Tibial artery (tissue), 4 donors: ENCODE measurements around the gene ATAD5.
"Not testable (repeated sequence)": the region's sequence is repeated elsewhere in the genome, so short reads cannot be mapped to it uniquely, and the experiment has no call there.

Experiments used
- DNase-seq, 2 donors: peaks; one replicate each; pipeline ENCODE4 v3.0.0-alpha.2; 2019
- H3K27ac ChIP-seq, 2 donors: fragments of 200-600 bp; sonication (generic) in 1 of 2; 1 replicate in 1 of 2; 2 replicates in 1 of 2; pipeline ENCODE4 v1.5.1; 2018 to 2019; ENCODE audit warnings: mild to moderate bottlenecking in 1 of 2
- H3K27me3 ChIP-seq, 2 donors: fragments of 200-600 bp; sonication (generic) in 1 of 2; one replicate each; pipeline versions ENCODE4 v1.5.1 to v1.6.0; 2016 to 2019
- H3K36me3 ChIP-seq, 3 donors: fragments of 200-600 bp; sonication (generic) in 2 of 3; one replicate each; pipeline ENCODE4 v1.5.1; 2016 to 2019; ENCODE audit warnings: mild to moderate bottlenecking in 2 of 3
- H3K4me1 ChIP-seq, 4 donors: fragments of 200-600 bp; sonication (generic) in 2 of 4; 1 replicate in 3 of 4; 2 replicates in 1 of 4; pipeline ENCODE4 v1.5.1; 2016 to 2019
- H3K4me3 ChIP-seq, 2 donors: fragments of 200-600 bp; sonication (generic) in 1 of 2; 1 replicate in 1 of 2; 2 replicates in 1 of 2; pipeline ENCODE4 v1.5.1; 2018 to 2019; ENCODE audit warnings: mild to moderate bottlenecking in 2 of 2
- H3K9me3 ChIP-seq, 3 donors: fragments of 200-600 bp; sonication (generic) in 1 of 3; one replicate each; pipeline ENCODE4 v1.5.1; 2016 to 2019
- intact Hi-C: fragments of 100-400 bp; cut with DNase I; formaldehyde crosslinking; loops from one replicate; pipeline ENCODE4 v1.15.0; 2023; ENCODE audit warnings: low total_unique reads
- TF ChIP-seq, protein P1 (sequence below), 2 experiments: fragments of 200-600 bp in 1 of 2; fragments of 450-650 bp in 1 of 2; IDR thresholded peaks; one replicate each; pipeline ENCODE4 v1.5.1; 2017 to 2019; ENCODE audit warnings: antibody characterized with exemption in 2 of 2, mild to moderate bottlenecking in 1 of 2, moderate library complexity in 1 of 2

Gene ATAD5

DNA sequence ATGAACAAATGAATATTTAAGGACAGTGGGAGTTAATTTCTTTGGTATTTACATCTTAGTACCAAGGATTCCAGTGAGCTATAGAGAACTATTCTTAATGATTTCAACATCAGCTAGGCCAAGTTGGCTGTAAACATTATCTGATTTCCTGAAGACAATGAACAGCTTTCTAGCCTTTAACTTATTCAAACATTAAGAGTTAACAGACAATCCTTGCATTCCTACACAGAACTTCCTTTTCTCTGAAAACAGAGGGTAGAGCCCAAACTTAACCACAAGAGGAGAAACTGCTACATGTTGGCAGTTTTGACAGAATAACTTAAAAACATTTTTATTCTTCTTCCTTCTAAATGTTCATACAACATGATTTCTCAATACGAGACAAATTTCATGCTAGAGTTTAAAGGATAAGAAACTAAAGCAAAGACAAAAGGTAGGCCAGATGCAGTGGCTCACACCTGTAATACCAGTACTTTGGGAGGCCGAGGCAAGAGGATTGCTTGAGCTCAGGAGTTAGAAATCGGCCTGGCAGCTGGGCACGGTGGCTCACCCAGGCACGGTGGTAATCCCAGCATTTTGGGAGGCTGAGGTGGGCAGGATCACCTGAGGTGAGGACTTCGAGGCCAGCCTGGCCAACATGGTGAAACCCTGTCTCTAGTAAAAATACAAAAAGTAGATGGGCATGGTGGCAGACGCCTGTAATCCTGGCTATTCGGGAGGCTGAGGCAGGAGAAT is 11.6 kb upstream of the ATAD5 start:
- H3K36me3 ChIP-seq: no peaks in the 10 kb centered on the region
- H3K4me3 ChIP-seq: no peak overlapping the region
- DNase-seq: no peak
- no peaks in the 10 kb centered on the region for H3K27me3 ChIP-seq
- TF ChIP-seq, protein P1, sequence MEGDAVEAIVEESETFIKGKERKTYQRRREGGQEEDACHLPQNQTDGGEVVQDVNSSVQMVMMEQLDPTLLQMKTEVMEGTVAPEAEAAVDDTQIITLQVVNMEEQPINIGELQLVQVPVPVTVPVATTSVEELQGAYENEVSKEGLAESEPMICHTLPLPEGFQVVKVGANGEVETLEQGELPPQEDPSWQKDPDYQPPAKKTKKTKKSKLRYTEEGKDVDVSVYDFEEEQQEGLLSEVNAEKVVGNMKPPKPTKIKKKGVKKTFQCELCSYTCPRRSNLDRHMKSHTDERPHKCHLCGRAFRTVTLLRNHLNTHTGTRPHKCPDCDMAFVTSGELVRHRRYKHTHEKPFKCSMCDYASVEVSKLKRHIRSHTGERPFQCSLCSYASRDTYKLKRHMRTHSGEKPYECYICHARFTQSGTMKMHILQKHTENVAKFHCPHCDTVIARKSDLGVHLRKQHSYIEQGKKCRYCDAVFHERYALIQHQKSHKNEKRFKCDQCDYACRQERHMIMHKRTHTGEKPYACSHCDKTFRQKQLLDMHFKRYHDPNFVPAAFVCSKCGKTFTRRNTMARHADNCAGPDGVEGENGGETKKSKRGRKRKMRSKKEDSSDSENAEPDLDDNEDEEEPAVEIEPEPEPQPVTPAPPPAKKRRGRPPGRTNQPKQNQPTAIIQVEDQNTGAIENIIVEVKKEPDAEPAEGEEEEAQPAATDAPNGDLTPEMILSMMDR (IDR thresholded peaks at IDR 0.05): no peak
- peaks cover 0 to 22% (median 14%) of the 10 kb centered on the region in 4 donors for H3K4me1 ChIP-seq
- no peak overlapping the region for H3K27ac ChIP-seq
- intact Hi-C loops: no loop called here
- H3K9me3 ChIP-seq: no peaks in the 10 kb centered on the region

DNA sequence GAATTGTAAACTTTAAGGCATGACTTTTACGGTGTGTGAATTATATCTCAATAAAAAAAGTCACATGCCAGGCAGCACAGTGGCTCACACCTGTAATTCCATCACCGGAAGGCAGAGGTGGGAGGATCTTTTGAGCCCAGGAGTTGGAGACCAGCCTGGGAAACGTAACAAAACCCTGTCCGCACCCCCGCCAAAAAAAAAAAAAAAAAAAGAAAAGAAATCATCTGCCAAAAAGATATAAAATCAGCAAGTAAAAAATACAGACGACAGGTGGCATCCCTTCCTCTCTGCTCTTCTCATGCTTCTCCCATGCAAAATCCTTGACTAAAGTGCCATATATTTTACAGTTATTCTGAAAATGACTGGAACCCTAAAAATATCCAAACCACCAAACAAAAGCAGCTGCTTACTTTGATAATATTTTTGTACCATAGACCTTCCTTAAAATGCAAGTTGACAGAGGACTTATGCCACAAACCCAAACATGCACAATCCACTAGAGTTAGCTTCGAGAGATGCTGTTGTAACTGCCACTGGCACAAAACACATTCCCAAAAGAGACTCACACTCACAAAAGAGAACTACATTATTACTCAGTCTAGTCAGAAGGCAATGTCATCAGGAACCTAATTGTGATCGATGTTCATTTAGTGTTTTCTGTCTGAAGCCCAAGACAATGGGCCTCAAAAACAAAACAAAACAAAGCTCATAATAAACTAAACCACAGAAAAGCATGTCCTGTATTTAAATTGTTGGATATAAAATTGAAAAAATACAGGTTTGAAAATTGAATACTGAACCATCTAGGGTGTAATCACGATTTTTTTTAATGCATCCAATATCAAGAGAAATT is 9.7 kb upstream of the ATAD5 start:
- TF ChIP-seq, protein P1 (IDR thresholded peaks at IDR 0.05): no peak
- no peaks in the 10 kb centered on the region for H3K27me3 ChIP-seq
- intact Hi-C loops: no loop called here
- no peak for DNase-seq
- no peaks in the 10 kb centered on the region for H3K9me3 ChIP-seq
- no peak overlapping the region for H3K4me3 ChIP-seq
- H3K4me1 ChIP-seq: peaks cover 0 to 22% (median 15%) of the 10 kb centered on the region in 4 donors
- H3K27ac ChIP-seq: no peak overlapping the region
- H3K36me3 ChIP-seq: no peaks in the 10 kb centered on the region

DNA sequence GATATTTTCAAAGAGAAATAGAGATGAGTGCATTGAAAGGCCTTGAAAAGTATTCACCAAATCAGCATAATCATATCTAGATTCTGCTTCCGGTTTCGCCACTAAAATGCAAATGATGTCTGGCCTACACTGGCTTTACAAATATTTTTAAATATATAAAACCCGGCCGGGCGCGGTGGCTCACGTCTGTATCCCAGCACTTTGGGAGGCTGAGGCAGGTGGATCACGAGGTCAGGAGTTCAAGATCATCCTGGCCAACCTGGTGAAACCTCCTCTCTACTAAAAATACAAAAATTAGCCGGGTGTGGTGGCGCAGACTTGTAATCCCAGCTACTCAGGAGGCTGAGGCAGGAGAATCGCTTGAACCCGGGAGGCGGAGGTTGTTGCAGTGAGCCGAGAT is 8.8 kb upstream of the ATAD5 start:
- intact Hi-C loops, H3K27me3 ChIP-seq, H3K9me3 ChIP-seq, H3K36me3 ChIP-seq, DNase-seq, H3K27ac ChIP-seq: not testable (repeated sequence)
- Histone ChIP-seq H3K4me1 (peaks cover 0 to 22% (median 15%) of the 10 kb centered on the region in 4 donors), H3K4me3 (peak overlapping the region; percentile 85 to 86)

DNA sequence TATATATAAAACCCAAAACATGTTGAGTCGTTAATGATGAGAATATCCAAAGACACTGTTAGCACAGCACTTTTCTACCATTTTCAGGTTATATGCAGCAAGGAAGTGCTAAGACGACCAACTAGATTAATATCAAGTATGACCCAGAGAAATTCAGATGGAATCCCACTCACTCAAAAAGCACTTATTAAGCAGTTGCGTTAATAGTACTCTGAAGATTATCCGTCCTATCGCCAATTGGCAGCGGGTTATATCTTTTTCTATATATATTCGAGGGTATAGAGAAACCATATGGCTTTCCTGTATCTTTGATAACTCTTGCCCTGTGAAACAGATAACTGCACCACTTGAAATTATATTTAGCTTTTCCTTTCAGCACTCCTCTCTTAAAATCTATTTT is 8.3 kb upstream of the ATAD5 start:
- no peaks in the 10 kb centered on the region for H3K27me3 ChIP-seq
- H3K36me3 ChIP-seq: no peaks in the 10 kb centered on the region
- TF ChIP-seq, protein P1 (IDR thresholded peaks at IDR 0.05): no peak
- intact Hi-C loops: no loop called here
- no peak for DNase-seq
- peak overlapping the region; percentile 74 to 80 for H3K27ac ChIP-seq
- peak overlapping the region; percentile 85 to 86 for H3K4me3 ChIP-seq
- H3K9me3 ChIP-seq: no peaks in the 10 kb centered on the region
- peaks cover 0 to 22% (median 15%) of the 10 kb centered on the region in 4 donors for H3K4me1 ChIP-seq

DNA sequence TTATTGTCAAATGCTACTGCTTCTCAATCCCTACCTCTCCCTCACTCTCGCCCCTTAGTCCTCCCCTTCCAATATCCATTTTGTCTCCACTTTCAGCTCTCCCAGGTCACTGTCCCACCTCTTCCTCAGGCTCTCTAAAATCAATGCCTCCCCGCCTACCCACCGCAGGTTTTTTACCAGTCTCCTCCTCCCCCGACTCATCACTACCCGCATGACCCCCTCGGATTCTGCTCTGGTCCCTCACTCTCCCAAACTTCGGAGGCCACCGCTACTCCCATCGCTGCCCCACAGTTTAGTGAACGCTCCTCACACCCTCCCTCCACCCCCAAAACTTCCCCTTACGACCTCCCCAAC is 7.8 kb upstream of the ATAD5 start:
- Histone ChIP-seq H3K4me3 (peak overlapping the region; percentile 85 to 86), H3K27me3 (no peaks in the 10 kb centered on the region), H3K27ac (peak overlapping the region; percentile 74 to 80), H3K36me3 (no peaks in the 10 kb centered on the region), H3K9me3 (no peaks in the 10 kb centered on the region), H3K4me1 (peaks cover 0 to 22% (median 15%) of the 10 kb centered on the region in 4 donors)
- intact Hi-C loops: no loop called here
- TF ChIP-seq, protein P1 (IDR thresholded peaks at IDR 0.05): no peak
- DNase-seq: peak in 1 of 2 donors; percentile 34
